DMS79 (cell line): ENCODE results near the gene GRIK2.
"Not testable (repeated sequence)": the region's sequence is repeated elsewhere in the genome, so short reads cannot be mapped to it uniquely, and the experiment has no call there.

Experiments used
- DNase-seq: peaks from one replicate; lab custom pipeline; 2025; lab: John Stamatoyannopoulos, UW

GRIK2 gene

GRCh38 chr6:101393251-101393828, at the start of gene GRIK2:
TSS of gene GRIK2 (plus strand) at chr6:101393708.
- peak; percentile 57 for DNase-seq

GRCh38 chr6:101344885-101345284, 48.6 kb upstream of the GRIK2 start:
- DNase-seq = no peak

- DNase-seq = no peak
Observed at GRCh38 chr6:101348816-101349215, 44.7 kb upstream of the GRIK2 start.

- not testable (repeated sequence) for DNase-seq
Observed at GRCh38 chr6:101350631-101351030, 42.9 kb upstream of the GRIK2 start.

- no peak for DNase-seq
Observed at GRCh38 chr6:101351173-101351572, 42.3 kb upstream of the GRIK2 start.

GRCh38 chr6:101352316-101352715, 41.2 kb upstream of the GRIK2 start:
- no peak for DNase-seq

GRCh38 chr6:101365181-101365580, 28.3 kb upstream of the GRIK2 start:
- DNase-seq = no peak

- DNase-seq = no peak
Observed at GRCh38 chr6:101379926-101380325, 13.6 kb upstream of the GRIK2 start.

GRCh38 chr6:101380897-101381630, 12.4 kb upstream of the GRIK2 start:
- no peak for DNase-seq

GRCh38 chr6:101383747-101384146, 9.8 kb upstream of the GRIK2 start:
- DNase-seq = not testable (repeated sequence)

GRCh38 chr6:101386982-101387381, 6.5 kb upstream of the GRIK2 start:
- no peak for DNase-seq

GRCh38 chr6:101391772-101392585, 1.5 kb upstream of the GRIK2 start:
- no peak for DNase-seq

- DNase-seq = no peak
Observed at GRCh38 chr6:101392586-101393230, 800 bp upstream of the GRIK2 start.

GRCh38 chr6:101393829-101394251, 332 bp downstream of the GRIK2 start:
- peak; percentile 77 for DNase-seq

- no peak for DNase-seq
Observed at GRCh38 chr6:101394936-101395335, 1.4 kb downstream of the GRIK2 start.

- DNase-seq = no peak
Observed at GRCh38 chr6:101395345-101395744, 1.8 kb downstream of the GRIK2 start.

- DNase-seq = no peak
Observed at GRCh38 chr6:101396548-101397173, 3.2 kb downstream of the GRIK2 start.

- DNase-seq = no peak
Observed at GRCh38 chr6:101397199-101397598, 3.7 kb downstream of the GRIK2 start.

- no peak for DNase-seq
Observed at GRCh38 chr6:101398716-101399615, 5.5 kb downstream of the GRIK2 start.

GRCh38 chr6:101399616-101400162, 6.2 kb downstream of the GRIK2 start:
- DNase-seq = no peak
